ENCODE results near the gene SPI1. TPM values are rescaled to one million over a fixed set of nuclear protein-coding genes. Genes with fewer than 3 reads are reported as not detected.

SPI1 gene
- total RNA-seq, 1 experiment from 2014 or later: 0.31 TPM

DNA sequence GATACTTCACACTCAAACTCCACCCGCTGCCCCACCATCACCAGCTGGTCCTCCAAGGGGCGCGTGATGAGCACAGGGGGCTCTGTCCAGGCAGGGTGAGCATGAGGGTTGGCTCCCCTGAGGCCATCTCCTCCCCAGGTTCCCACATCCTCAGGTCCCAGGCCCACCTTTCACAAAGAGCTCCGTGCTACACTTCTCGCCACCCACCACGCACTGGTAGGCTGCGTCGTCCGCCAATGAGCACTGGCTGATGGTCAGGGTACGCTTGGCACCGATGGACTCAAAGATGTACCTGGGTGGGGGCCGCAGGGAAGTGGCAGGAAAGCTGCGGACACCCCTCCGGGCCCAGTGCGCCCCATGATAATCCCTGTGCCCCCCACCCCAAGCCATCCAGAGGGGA, 35.5 kb downstream of the SPI1 start:
- no peaks in the 10 kb centered on the region for H3K36me3 ChIP-seq (ENCODE audit: control insufficient read depth, insufficient read depth, low read length)
- no peaks in the 10 kb centered on the region for H3K27me3 ChIP-seq (ENCODE audit: control insufficient read depth, insufficient read depth, low read length)
- POLR2A ChIA-PET: no interaction called here
- DNase-seq (ENCODE audit: low read depth, low spot score): no peak
- in situ Hi-C loops (cut with HindIII; ENCODE audit: low pct_unique_long_range_greater_than_20kb, low sequenced_read_pairs) (no loop called here), intact Hi-C loops (cut with micrococcal nuclease; ENCODE audit: unreplicated experiment) (no loop called here)
- no TSS peak for BruUV-seq (replicated peaks)
- H3K27ac ChIP-seq (ENCODE audit: low read length): no peak overlapping the region
- H3K9me3 ChIP-seq (ENCODE audit: control insufficient read depth, insufficient read depth, low read depth, low read length): no peaks in the 10 kb centered on the region
- ATAC-seq: no peak
- H3K4me1 ChIP-seq (ENCODE audit: control insufficient read depth, insufficient read depth, low read length): no peaks in the 10 kb centered on the region
- CTCF ChIA-PET: interaction anchor here (0.5 kb wide), 1 partner anchor 12 kb away, joined by 8 read pairs; no protein-coding TSS in a partner anchor
- no peak for TF ChIP-seq TCF7L2 (IDR thresholded peaks at IDR 0.05; ENCODE audit: low read depth, low read length)
- TF ChIP-seq POLR2AphosphoS5 (IDR thresholded peaks at IDR 0.05; ENCODE audit: low read depth, low read length): no peak
- TF ChIP-seq, protein P1, sequence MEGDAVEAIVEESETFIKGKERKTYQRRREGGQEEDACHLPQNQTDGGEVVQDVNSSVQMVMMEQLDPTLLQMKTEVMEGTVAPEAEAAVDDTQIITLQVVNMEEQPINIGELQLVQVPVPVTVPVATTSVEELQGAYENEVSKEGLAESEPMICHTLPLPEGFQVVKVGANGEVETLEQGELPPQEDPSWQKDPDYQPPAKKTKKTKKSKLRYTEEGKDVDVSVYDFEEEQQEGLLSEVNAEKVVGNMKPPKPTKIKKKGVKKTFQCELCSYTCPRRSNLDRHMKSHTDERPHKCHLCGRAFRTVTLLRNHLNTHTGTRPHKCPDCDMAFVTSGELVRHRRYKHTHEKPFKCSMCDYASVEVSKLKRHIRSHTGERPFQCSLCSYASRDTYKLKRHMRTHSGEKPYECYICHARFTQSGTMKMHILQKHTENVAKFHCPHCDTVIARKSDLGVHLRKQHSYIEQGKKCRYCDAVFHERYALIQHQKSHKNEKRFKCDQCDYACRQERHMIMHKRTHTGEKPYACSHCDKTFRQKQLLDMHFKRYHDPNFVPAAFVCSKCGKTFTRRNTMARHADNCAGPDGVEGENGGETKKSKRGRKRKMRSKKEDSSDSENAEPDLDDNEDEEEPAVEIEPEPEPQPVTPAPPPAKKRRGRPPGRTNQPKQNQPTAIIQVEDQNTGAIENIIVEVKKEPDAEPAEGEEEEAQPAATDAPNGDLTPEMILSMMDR (IDR thresholded peaks at IDR 0.05): no peak
- TF ChIP-seq, protein P2, sequence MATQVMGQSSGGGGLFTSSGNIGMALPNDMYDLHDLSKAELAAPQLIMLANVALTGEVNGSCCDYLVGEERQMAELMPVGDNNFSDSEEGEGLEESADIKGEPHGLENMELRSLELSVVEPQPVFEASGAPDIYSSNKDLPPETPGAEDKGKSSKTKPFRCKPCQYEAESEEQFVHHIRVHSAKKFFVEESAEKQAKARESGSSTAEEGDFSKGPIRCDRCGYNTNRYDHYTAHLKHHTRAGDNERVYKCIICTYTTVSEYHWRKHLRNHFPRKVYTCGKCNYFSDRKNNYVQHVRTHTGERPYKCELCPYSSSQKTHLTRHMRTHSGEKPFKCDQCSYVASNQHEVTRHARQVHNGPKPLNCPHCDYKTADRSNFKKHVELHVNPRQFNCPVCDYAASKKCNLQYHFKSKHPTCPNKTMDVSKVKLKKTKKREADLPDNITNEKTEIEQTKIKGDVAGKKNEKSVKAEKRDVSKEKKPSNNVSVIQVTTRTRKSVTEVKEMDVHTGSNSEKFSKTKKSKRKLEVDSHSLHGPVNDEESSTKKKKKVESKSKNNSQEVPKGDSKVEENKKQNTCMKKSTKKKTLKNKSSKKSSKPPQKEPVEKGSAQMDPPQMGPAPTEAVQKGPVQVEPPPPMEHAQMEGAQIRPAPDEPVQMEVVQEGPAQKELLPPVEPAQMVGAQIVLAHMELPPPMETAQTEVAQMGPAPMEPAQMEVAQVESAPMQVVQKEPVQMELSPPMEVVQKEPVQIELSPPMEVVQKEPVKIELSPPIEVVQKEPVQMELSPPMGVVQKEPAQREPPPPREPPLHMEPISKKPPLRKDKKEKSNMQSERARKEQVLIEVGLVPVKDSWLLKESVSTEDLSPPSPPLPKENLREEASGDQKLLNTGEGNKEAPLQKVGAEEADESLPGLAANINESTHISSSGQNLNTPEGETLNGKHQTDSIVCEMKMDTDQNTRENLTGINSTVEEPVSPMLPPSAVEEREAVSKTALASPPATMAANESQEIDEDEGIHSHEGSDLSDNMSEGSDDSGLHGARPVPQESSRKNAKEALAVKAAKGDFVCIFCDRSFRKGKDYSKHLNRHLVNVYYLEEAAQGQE (IDR thresholded peaks at IDR 0.05; ENCODE audit: insufficient read depth in 1 of 2, low read depth in 2 of 2, low read length in 1 of 2): no peak
- no peak for TF ChIP-seq SIN3A (IDR thresholded peaks at IDR 0.05; ENCODE audit: borderline replicate concordance, insufficient read depth, low read depth, low read length)
- H3K4me3 ChIP-seq (ENCODE audit: low read depth in 2 of 2, low read length in 2 of 2): no peak overlapping the region

DNA sequence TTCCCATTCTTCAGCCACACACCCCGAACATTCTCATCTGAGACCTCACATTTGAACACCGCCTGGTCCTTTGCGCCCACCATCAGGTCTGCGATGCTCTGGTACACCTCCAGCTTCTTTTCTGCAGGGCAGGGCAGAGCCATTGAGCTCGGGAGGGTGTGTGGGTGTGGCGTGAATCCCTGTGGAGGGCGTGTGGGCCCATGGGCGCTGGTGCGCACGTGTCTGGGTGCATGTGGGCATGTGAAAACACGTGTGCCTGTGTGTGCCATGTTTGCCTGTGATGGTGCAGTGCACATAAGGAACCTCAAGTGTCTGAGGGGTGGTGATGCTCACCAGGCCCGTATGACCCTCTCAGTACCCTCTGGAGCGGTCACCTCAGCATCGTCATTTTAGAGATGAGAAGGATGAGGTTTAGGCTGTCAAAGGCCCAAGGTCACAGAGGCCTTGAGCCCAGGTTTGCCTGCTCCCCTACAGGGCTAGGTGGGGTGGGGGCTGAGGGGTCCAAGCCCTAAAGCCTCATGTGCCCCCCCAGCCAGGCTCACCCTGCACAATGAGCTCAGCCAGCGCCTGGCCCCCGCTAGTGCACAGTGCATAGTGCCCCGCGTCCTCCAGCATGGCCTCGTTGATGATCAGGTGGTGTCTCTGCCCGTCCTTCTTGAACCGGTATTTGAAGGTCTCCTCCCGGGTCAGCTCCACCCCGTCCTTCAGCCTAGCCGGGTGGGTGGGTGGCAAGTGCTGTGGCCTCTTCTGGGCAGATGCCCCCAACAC, 36.1 kb downstream of the SPI1 start:
- H3K4me3 ChIP-seq (ENCODE audit: low read depth in 2 of 2, low read length in 2 of 2): no peak overlapping the region
- no peaks in the 10 kb centered on the region for H3K36me3 ChIP-seq (ENCODE audit: control insufficient read depth, insufficient read depth, low read length)
- no TSS peak for BruUV-seq (replicated peaks)
- DNase-seq (ENCODE audit: low read depth, low spot score): no peak
- no peaks in the 10 kb centered on the region for H3K9me3 ChIP-seq (ENCODE audit: control insufficient read depth, insufficient read depth, low read depth, low read length)
- intact Hi-C loops (cut with micrococcal nuclease; ENCODE audit: unreplicated experiment) (no loop called here), in situ Hi-C loops (cut with HindIII; ENCODE audit: low pct_unique_long_range_greater_than_20kb, low sequenced_read_pairs) (no loop called here)
- TF ChIP-seq TCF7L2 (IDR thresholded peaks at IDR 0.05; ENCODE audit: low read depth, low read length) (no peak), POLR2AphosphoS5 (IDR thresholded peaks at IDR 0.05; ENCODE audit: low read depth, low read length) (no peak), SIN3A (IDR thresholded peaks at IDR 0.05; ENCODE audit: borderline replicate concordance, insufficient read depth, low read depth, low read length) (no peak)
- TF ChIP-seq, protein P2 (IDR thresholded peaks at IDR 0.05; ENCODE audit: insufficient read depth in 1 of 2, low read depth in 2 of 2, low read length in 1 of 2): no peak
- TF ChIP-seq, protein P1 (IDR thresholded peaks at IDR 0.05): no peak
- ATAC-seq: no peak
- ChIA-PET CTCF (interaction anchor here (0.5 kb wide), 1 partner anchor 13 kb away, joined by 8 read pairs; no protein-coding TSS in a partner anchor), POLR2A (interaction anchor here (0.6 kb wide), 1 partner anchor 175 kb away, joined by 6 read pairs; no protein-coding TSS in a partner anchor)
- H3K27ac ChIP-seq (ENCODE audit: low read length): no peak overlapping the region
- H3K4me1 ChIP-seq (ENCODE audit: control insufficient read depth, insufficient read depth, low read length): no peaks in the 10 kb centered on the region
- no peaks in the 10 kb centered on the region for H3K27me3 ChIP-seq (ENCODE audit: control insufficient read depth, insufficient read depth, low read length)
